GM12892 (cell line): ENCODE data around the gene GBP7.

Experiments
- POLR2AphosphoS5 ChIP-seq: IDR thresholded peaks from 2 replicates; pipeline ENCODE4 v1.6.1; 2011; ENCODE audit warnings: low read depth, low read length, control low read depth
- TAF1 ChIP-seq: IDR thresholded peaks from 2 replicates; pipeline ENCODE4 v1.6.1; 2011; ENCODE audit warnings: low read depth, mild to moderate bottlenecking, control low read depth, low read length, borderline replicate concordance

GRCh38 chr1:89213347-89213746, 37.5 kb upstream of the GBP7 start:
- no peak for TF ChIP-seq TAF1
- TF ChIP-seq POLR2AphosphoS5 = no peak
